ENCODE measurements around the gene MKRN1. TPM values are rescaled to one million over a fixed set of nuclear protein-coding genes. Genes with fewer than 3 reads are reported as not detected.
"Not testable (repeated sequence)": the region's sequence is repeated elsewhere in the genome, so short reads cannot be mapped to it uniquely, and the experiment has no call there.

The MKRN1 gene
- total RNA-seq, 2 donors from 2014 or later = 135 to 163 TPM

- no peaks in the 10 kb centered on the region for H3K36me3 ChIP-seq (ENCODE audit: control insufficient read depth, insufficient read depth, low read length)
- H3K9me3 Mint-ChIP-seq = no peaks in the 10 kb centered on the region
- H3K27me3 ChIP-seq (ENCODE audit: control insufficient read depth, insufficient read depth, low read length, poor library complexity, severe bottlenecking) = no peaks in the 10 kb centered on the region
- no peak for DNase-seq
- H3K36me3 Mint-ChIP-seq (ENCODE audit: low read depth) = no peaks in the 10 kb centered on the region
- no peaks in the 10 kb centered on the region for H3K27me3 Mint-ChIP-seq (ENCODE audit: insufficient read depth)
- H3K4me3 ChIP-seq (ENCODE audit: low read length) = no peak overlapping the region
- no peak overlapping the region for H3K9ac ChIP-seq (ENCODE audit: extremely low read depth, low read length, poor library complexity, severe bottlenecking)
- H3K4me1 ChIP-seq (ENCODE audit: control insufficient read depth, insufficient read depth, low read length) = no peaks in the 10 kb centered on the region
- WGBS, 2 experiments (ENCODE audit: insufficient coverage in 1 of 2, insufficient read length in 1 of 2) = 100% methylated on average over 2 of the region's 3 CpGs; no CpG with 5 or more reads in 1 of the 2 experiments
- no peaks in the 10 kb centered on the region for H3K4me1 Mint-ChIP-seq
- no peaks in the 10 kb centered on the region for H3K9me3 ChIP-seq (ENCODE audit: control insufficient read depth, low read length)
- TF ChIP-seq, protein P1, sequence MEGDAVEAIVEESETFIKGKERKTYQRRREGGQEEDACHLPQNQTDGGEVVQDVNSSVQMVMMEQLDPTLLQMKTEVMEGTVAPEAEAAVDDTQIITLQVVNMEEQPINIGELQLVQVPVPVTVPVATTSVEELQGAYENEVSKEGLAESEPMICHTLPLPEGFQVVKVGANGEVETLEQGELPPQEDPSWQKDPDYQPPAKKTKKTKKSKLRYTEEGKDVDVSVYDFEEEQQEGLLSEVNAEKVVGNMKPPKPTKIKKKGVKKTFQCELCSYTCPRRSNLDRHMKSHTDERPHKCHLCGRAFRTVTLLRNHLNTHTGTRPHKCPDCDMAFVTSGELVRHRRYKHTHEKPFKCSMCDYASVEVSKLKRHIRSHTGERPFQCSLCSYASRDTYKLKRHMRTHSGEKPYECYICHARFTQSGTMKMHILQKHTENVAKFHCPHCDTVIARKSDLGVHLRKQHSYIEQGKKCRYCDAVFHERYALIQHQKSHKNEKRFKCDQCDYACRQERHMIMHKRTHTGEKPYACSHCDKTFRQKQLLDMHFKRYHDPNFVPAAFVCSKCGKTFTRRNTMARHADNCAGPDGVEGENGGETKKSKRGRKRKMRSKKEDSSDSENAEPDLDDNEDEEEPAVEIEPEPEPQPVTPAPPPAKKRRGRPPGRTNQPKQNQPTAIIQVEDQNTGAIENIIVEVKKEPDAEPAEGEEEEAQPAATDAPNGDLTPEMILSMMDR (conservative IDR thresholded peaks at IDR 0.05) = no peak
- no peak overlapping the region for H3K4me3 Mint-ChIP-seq
- no peak overlapping the region for H3K27ac ChIP-seq (ENCODE audit: low read depth, low read length)
- H3K27ac Mint-ChIP-seq = no peak overlapping the region
Measured at GRCh38 chr7:140423501-140423900, 55.8 kb downstream of the MKRN1 start.

- Histone ChIP-seq H3K27me3 (ENCODE audit: control insufficient read depth, insufficient read depth, low read length, poor library complexity, severe bottlenecking) (no peaks in the 10 kb centered on the region), H3K4me1 (ENCODE audit: control insufficient read depth, insufficient read depth, low read length) (no peaks in the 10 kb centered on the region), H3K9ac (ENCODE audit: extremely low read depth, low read length, poor library complexity, severe bottlenecking) (no peak overlapping the region), H3K4me3 (ENCODE audit: low read length) (no peak overlapping the region), H3K36me3 (ENCODE audit: control insufficient read depth, insufficient read depth, low read length) (no peaks in the 10 kb centered on the region), H3K9me3 (ENCODE audit: control insufficient read depth, low read length) (no peaks in the 10 kb centered on the region), H3K27ac (ENCODE audit: low read depth, low read length) (no peak overlapping the region)
- Mint-ChIP-seq H3K27me3 (ENCODE audit: insufficient read depth) (no peaks in the 10 kb centered on the region), H3K27ac (no peak overlapping the region), H3K36me3 (ENCODE audit: low read depth) (no peaks in the 10 kb centered on the region), H3K9me3 (no peaks in the 10 kb centered on the region), H3K4me1 (no peaks in the 10 kb centered on the region), H3K4me3 (no peak overlapping the region)
- no peak for DNase-seq
- TF ChIP-seq, protein P1 (conservative IDR thresholded peaks at IDR 0.05) = no peak
- 90% methylated on average over 1 of the region's 2 CpGs; no CpG with 5 or more reads in 1 of the 2 experiments for WGBS, 2 experiments (ENCODE audit: insufficient coverage in 1 of 2, insufficient read length in 1 of 2)
Measured at GRCh38 chr7:140421521-140421920, 57.8 kb downstream of the MKRN1 start.

DNA sequence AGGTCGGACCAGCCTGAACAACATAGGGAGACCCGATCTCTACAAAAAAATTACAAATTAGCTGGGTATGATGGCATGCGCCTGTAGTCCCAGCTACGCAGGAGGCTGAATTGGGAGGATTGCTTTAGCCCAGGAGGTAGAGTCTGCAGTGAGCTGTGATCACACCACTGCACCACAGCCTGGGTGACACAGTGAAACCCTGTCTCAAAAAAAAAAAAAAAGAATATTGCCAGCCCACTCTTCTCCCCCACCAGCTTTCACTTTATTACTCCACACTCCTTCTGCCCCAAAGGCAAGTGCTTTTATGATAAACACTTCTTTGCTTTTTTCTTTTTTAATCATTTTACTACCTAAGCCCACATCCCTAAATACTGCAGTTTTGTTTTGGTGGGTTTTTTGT lies 60.7 kb downstream of the MKRN1 start:
- no peak overlapping the region for H3K9ac ChIP-seq (ENCODE audit: extremely low read depth, low read length, poor library complexity, severe bottlenecking)
- Mint-ChIP-seq H3K4me1 (peaks cover 3% of the 10 kb centered on the region), H3K36me3 (ENCODE audit: low read depth) (no peaks in the 10 kb centered on the region), H3K27me3 (ENCODE audit: insufficient read depth) (no peaks in the 10 kb centered on the region), H3K9me3 (no peaks in the 10 kb centered on the region), H3K4me3 (no peak overlapping the region), H3K27ac (no peak overlapping the region)
- WGBS, 2 experiments (ENCODE audit: insufficient coverage in 1 of 2, insufficient read length in 1 of 2) = 87 to 93% methylated on average over 2 to 4 of the region's 4 CpGs
- TF ChIP-seq, protein P1 (conservative IDR thresholded peaks at IDR 0.05) = no peak
- no peaks in the 10 kb centered on the region for H3K27me3 ChIP-seq (ENCODE audit: control insufficient read depth, insufficient read depth, low read length, poor library complexity, severe bottlenecking)
- no peak overlapping the region for H3K27ac ChIP-seq (ENCODE audit: low read depth, low read length)
- H3K4me3 ChIP-seq (ENCODE audit: low read length) = no peak overlapping the region
- H3K4me1 ChIP-seq (ENCODE audit: control insufficient read depth, insufficient read depth, low read length) = no peaks in the 10 kb centered on the region
- no peak for DNase-seq
- H3K9me3 ChIP-seq (ENCODE audit: control insufficient read depth, low read length) = no peaks in the 10 kb centered on the region
- no peaks in the 10 kb centered on the region for H3K36me3 ChIP-seq (ENCODE audit: control insufficient read depth, insufficient read depth, low read length)

DNA sequence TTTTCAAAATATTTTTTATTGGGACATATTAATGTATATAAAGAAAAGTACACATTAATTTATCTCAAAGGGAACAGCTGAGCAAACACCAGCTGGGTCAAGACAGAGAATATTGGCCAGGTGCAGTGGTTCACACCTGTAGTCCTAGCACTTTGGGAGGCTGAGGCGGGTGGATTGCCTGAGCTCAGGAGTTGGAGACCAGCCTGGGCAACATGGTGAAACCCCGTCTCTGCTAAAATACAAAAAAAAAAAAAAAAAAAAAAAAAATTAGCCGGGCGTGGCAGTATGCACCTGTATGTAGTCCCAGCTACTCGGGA lies 61.2 kb downstream of the MKRN1 start:
- H3K27me3 Mint-ChIP-seq (ENCODE audit: insufficient read depth); H3K9me3 Mint-ChIP-seq; H3K4me1 Mint-ChIP-seq; H3K4me3 Mint-ChIP-seq; H3K9ac ChIP-seq (ENCODE audit: extremely low read depth, low read length, poor library complexity, severe bottlenecking); H3K27me3 ChIP-seq (ENCODE audit: control insufficient read depth, insufficient read depth, low read length, poor library complexity, severe bottlenecking); H3K36me3 ChIP-seq (ENCODE audit: control insufficient read depth, insufficient read depth, low read length); H3K27ac Mint-ChIP-seq; H3K27ac ChIP-seq (ENCODE audit: low read depth, low read length); H3K9me3 ChIP-seq (ENCODE audit: control insufficient read depth, low read length); H3K4me1 ChIP-seq (ENCODE audit: control insufficient read depth, insufficient read depth, low read length); DNase-seq; H3K36me3 Mint-ChIP-seq (ENCODE audit: low read depth); H3K4me3 ChIP-seq (ENCODE audit: low read length): not testable (repeated sequence)
- WGBS, 2 experiments (ENCODE audit: insufficient coverage in 1 of 2, insufficient read length in 1 of 2) = 88 to 96% methylated on average over 3 to 5 of the region's 5 CpGs

All from endodermal cell (in vitro differentiated cells).